Activated CD4-positive, CD25-positive, alpha-beta regulatory T cell treated with anti-CD3 and anti-CD28 coated beads, Interleukin-2, amount 50 U/mL, for 72 hours (primary cell): ENCODE results near the gene NOD1.
A peak's percentile ranks its signal among the peaks of the same experiment; 100 is the strongest.
"Not testable (repeated sequence)": the region's sequence is repeated elsewhere in the genome, so short reads cannot be mapped to it uniquely, and the experiment has no call there.

ENCODE experiments used
- DNase-seq: peaks from one replicate; pipeline ENCODE4 v3.0.0; 2021

NOD1 gene

DNA sequence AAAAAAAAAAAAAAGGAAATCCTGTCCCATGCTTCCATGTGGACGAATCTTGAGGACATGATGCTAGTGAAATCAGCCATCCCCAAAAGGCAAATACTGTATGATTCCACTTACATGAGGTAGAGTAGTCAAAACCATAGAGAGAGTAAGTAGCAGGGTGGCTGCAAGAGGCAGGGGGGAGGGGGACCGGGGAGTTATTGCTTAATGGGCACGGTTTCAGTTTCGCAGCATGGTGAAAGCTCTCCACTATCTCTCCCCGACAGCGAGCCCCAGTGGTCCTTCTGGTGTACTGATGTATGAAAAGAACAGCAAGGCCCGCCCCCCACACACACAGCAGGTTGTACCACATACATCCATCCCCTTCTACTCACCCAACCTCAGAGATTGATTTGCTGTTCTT, 32.8 kb downstream of the NOD1 start:
- peak; percentile 44 for DNase-seq

DNA sequence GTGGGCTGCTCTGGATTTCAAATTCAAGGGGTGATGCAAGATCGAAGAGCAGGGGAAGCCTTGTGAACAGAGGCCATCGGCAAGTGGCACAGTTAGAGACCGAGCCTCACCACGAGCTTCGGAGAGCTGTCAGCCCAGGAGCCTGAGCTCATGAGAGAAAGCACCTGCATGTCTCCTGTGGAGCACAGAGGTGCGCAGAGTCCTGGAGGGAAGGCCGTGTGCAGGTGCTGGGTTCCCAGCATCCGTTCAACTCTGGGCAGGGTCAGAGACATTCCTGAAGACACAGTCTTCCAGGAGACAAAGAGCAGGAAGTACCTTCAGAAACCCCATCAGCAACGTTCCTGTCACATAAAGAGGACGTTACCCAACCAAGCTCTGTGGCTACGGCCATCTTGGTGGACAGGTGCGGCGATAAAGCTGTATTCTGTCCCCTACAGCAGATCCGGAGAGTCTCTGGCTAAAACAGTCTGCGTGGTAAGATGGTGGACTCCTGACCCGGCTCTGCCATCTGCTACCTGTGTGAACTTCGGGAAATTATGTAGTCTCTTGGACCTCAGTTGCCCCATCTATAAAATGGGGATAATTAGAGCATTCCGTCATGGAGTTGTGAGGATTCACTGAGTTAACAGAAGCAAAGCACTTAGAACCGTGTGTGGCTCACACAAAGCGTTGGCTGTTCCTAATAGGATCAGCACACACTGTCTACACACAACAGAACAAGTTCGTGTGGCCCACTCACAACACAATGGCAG, 40.6 kb downstream of the NOD1 start:
- DNase-seq: no peak

DNA sequence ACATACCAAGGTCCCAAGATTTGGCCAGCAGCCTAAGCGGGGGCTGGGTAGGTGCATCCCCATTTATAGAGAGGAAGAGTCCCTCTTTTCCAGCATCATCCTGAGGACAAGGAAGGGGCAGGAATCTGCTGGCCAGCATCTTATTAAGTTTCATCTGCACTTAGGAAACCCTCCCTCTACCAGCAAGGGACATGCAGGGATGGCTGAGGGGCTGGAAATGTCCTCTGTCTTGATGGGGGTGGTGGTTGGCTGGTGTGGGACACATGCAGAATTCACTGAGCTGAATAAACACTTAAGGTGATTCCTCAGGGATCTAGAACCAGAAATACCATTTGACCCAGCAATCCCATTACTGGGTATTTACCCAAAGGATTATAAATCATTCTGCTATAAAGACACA, 42.1 kb downstream of the NOD1 start:
- DNase-seq: no peak

DNA sequence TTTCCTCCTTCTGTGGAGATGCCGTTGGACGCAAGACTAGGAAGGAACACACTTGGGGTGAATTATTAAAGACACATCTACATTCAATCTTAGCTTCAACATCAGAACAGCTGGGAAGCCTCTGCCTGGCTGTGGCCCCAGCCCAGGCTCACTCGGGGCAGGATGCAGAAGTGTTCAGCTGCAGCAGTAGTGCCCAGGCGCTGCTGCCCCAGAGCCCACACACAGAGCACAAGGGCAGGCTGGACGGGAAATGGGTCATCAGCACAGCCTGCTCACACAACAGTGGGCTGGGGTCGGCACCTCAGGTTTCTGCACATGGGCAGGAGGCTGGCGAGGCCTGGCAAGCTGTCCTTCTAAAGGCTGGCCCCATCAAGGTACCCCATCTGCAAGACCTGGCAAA, 42.5 kb downstream of the NOD1 start:
- DNase-seq: no peak

DNA sequence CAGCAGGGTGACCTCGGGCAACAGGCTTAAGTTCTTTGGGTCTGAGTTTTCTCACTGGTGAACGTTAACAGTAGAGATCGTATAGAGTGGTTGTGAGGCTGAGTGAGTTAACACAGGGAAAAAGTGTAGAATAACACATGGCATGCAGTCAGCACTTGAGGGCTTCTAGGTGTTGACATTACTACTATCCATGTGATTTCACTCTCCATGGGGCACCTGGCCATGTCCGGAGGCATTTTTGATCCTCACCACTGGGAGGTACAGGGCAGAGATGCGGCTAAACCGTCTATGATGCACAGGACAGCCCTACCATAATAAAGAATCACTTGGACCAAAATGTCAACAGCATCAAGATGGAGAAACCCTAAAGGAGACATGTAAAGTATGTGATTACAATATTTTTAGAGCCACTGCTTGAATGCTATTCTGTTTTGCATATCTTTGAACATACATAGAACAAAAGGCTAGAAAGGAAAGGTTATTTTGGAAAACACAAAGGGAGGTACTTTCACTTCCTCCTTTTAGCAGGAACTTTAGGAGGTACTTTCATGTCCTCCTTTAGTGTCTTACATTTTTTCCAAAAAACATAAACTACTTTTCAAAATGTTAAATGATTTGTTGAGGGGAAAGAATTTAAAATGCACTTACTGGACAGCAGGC, 44.3 kb downstream of the NOD1 start:
- no peak for DNase-seq

DNA sequence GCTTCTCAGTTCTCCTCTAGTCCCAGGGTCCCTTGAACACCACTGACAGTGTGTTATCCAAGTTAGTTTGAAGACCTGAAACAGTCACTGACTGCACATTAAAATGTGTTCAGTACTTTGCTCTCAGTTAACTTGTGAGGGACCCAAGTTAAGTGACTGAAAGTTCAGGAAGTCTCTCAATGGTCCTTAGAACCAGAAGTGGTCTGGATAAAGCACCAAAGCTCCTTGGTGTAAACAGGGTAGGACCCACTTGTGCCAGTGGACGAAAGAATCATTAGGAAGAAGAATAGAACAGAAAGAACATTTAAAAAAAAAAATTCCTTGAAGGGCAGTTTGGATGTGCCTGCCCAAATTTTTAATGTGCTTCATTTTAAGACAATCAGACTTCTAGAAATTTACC, 45.1 kb downstream of the NOD1 start:
- no peak for DNase-seq

DNA sequence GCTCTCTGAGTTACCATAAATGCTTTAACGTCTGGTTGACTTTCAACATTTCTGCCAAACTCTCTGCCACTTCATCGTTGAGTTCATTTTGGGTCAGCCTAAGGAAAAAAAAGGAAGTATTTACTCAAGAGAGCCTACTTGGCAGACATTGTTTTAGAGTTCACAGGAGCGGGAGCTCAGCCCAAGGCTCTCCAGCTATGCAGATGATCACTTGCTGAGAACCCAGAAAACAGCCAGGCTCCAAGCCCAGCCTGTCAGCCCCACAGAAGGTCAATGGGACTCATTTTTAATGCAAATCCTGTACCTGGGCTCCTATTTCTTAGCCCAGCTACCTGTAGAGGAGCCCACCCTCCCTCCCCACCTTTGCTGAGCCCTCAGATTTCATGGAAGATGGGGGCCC, 45.5 kb downstream of the NOD1 start:
- DNase-seq: no peak

DNA sequence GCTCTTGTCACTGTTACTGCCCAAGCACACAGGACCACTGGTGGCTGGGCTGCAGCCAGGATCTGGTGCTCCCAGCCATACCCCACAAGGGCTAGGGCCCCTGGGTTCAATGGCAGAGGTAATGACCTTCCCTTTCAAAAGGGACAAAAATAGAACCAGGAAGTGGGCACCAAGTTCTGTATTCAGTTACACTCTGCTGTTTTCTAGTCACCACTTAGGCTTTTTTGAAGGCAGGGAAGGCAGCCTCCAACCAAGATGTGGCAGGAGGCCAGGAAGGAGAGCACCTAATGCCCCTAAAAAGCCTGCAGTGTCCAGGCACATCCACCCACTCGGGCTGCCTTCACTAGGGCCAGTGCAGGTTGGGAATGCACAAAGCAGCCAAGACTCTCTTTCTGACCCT, 47.8 kb downstream of the NOD1 start:
- DNase-seq: no peak

DNA sequence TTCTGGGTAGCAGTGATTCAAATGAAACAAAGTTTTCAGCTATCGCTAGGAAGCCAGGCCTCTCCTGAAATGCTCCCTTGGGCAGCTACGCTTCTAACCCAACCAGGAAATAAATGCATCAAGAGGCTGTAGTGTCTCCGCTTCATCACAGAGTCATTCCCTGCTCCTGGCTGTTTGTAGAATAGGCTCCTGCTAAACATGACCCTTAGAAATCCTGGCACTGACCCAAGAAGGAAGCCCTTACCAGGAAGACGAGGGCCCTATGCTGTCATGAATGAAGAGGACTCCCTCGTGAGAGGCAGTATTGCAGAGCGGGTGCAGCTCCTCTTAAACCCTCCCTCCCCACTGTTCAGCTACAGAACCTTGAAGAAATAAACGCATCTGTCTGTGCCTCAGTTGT, 48.3 kb downstream of the NOD1 start:
- no peak for DNase-seq

DNA sequence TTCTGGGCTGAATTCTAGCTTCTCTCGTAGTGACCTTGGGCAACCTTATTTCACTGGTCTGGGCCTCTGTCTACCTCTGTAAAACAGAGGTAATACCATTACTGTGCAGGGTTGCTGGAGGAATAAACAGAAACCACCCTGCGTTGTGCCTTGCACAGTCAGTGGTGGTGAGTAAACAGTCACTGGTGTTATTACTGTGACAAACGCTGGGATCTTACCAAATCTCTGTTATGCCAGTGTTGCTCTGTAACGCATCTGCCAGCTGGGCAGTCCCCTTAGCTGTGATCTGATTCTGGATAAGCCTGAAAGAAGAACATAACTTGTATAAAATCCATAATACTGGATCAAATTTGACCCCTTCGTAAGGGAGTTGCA, 49.4 kb downstream of the NOD1 start:
- DNase-seq: no peak

DNA sequence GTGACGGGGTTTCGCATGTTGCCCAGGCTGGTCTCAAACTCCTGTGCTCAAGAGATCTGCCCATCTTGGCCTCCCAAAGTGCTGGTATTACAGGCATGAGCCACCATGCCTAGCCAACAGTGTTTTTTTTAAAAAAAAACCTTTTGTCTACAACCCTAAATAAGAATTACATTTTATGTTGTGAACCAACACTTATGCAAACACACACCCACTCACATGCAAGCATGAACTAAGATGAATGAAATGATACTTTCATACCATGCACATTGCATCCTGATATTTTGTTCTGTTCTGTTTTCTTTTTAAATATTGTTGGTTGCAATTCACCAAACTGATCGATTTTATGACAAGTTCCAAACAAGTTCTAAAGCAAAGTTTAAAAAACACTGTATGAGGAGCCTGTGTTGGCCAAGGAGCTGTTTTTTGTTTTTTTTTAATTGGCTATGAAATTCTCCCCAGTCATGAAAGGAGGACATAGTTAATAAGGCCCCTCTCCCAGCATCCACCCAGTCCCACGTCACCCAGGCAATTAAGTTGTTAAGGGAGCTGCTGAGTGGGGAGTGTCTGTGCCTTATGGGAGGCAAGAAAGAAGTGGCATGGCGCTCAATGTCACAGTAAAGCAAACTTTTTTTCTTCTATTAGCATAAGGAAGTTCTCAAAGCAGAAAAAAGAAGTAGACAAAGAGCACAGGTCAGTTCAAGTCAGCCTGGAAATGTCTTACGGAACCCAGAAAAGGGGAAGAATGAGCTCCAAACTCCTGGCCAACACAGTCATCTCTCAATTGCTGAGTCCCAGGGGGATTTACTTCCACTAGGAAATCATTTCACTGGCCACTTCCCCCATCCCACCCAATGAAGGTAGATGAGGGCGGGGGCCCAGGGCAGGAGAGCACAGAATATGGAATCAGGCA, 50.1 kb downstream of the NOD1 start:
- no peak for DNase-seq

DNA sequence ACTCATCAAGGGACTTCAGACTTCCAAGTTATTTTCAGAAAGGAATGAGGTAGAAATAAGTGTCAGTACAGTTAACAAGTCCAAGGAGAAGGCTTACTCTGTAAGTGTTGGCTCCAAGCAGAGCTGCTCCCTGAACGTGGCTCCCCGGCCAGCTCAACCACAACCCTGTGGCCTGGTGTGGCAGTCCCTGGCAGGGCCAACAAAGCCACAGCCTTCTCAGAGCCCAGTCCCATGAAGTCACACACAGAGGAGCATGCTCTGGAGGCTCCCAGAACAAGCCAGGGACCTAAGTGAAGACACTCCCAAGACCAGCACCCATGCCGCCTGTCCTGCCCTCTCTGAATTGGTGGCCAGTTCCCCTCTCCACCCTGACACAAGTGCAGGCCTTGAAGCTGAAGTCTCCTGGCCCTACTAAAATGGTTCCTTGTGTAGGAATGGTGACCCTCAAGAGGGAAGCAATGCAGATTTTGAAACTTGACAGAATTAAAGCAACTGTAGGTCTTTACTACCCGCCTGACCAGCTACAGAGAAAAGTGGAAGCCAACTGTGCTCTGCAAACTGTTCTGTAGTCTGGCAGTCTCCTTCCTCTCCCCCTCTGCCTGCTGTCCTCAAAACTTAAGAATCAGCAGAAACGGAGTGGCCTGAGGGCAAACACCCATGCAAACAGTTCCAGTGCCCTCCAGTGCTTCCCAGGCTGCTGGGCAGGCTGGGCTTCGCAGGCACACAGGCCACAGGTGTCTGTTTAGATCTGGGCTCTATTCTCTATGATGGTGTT, 51.1 kb downstream of the NOD1 start:
- DNase-seq: no peak

DNA sequence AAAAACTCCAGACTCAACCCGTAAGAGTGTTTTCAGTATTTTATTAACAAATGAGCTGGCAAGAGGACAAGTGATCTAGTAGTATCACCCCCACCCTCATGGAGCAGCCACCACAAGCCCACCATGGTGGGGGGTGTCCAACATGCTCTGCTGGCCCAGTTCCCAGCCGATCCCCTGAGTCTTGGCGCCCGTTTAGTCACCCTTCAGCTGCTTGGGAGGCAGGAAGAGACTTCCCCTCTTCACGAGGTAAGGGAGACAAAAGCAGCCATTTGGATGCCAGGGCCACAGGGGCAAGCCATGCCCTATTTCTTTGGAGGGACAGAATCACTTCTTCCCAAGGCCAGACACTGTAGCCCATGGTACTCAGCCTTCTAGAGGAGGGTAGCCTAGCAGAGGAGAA, 54.1 kb downstream of the NOD1 start:
- DNase-seq: no peak

DNA sequence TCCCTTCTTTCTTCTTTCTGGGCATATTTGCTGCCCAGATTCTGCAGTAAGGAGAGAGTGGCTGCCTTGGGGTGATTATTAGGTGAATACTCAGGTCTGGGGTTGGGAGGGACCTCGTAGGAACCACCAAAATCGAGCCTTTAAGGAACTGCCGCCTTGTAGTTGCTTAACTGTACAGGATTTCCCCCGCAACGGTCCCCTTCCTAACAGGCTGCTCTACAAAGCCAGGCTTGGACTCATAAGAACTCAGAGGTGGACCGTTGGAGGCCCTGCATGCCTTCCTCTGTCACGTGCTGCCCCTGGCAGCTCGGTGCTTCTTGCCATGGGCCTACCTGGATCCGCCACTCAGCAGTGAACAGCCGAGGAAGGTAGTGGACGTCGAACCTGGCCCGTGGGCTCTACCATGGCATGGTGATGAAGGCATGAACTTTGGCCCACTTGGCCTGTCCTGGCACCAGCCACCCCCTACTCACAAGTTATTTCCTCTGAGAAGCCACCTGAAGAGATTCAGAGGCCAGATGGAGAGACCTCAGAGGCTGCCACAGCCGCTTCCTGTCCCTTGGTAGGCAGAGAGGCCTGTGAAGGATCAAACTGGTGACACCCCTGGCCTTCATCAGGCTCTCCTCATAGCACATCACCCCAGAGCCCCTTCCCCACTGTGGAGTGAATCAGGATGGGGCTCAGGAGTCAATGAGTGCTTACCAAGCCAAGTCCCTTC, 54.6 kb downstream of the NOD1 start:
- no peak for DNase-seq

DNA sequence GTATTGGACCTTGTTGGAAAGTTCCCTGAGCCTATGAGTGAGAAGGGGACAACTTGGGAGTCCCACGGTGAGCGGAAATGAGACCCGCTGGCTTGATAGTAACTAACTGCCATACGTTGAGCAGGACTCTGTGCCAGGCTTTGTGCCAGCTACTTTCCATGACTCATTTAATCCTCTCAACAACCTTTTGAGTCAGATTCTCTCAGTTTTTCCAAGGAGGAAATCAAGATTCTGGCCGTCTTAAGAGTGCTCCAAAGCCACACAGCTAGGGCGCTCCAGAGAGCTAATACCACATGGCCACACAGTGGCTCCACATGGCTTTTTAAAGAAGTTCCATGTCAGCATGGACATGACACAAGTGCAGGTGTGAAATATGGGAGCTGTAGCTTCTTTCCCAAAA, 55.7 kb downstream of the NOD1 start:
- no peak for DNase-seq

DNA sequence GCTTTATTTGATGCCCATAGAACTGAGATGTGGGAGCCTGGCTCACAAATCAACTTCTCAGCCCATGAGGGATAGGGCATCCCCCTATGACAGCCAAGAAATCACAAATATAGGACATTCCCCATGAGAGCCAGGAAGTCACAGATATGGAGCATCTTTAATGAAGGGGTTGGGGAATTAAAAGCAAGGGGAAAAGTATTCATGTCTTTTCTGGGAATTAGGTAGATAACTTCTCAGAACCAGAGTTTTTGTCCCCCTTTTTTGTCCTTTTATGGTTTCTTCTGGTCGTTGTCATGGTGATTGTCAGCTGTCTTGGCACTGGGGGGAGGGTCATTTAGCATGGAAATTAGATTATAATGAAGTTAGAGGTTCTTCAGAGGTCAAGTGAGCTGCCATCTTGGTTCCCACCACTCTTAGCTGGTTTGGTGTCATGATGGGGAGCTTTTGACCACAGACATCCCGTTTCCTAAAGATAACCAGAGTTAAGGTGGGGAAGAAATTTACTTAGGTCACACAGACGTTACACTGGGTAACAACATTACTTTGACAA, 56.9 kb downstream of the NOD1 start:
- DNase-seq: no peak

DNA sequence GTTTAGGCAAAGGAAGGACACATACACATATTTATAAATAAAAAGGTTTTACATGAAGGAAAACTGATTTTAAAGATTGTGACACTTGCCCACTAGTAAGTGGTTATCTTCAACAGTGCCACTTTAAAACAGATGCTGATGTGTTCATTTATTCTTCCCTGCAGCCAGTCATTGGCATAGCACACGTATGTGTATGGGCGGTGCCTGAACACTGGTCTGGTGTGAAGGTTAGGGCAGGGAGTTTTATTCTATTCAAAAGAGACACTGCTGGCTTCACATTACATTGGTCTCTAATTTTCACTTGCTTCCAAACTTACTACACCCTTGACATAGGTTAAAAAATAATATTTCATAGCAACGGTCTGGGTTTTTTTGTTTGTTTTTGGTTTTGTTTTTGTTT, 57.9 kb downstream of the NOD1 start:
- no peak for DNase-seq

DNA sequence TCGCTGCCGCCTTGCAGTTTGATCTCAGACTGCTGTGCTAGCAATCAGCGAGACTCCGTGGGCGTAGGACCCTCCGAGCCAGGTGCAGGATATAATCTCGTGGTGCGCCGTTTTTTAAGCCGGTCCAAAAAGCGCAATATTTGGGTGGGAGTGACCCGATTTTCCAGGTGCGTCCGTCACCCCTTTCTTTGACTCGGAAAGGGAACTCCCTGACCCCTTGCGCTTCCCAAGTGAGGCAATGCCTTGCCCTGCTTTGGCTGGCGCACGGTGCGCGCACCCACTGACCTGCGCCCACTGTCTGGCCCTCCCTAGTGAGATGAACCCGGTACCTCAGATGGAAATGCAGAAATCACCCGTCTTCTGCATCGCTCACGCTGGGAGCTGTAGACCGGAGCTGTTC, 58.5 kb downstream of the NOD1 start:
- not testable (repeated sequence) for DNase-seq

DNA sequence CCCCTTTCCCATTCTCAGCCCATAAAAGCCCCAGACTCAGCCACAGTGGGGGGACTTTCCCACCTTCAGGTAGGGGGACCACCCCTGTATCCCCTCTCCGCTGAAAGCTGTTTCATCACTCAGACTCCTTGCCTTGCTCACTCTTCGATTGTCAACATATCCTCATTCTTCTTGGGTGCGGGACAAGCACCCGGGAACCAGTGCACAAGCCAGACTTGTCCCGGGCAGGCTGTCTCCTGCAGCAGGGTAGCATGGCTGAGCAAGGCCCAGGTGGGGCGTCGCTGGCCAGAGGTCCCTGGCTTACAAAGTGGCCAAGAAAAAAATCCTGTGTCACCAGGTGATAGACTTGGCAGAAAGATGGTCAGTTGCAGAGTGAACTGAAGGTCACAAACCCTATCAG, 64.7 kb downstream of the NOD1 start:
- no peak for DNase-seq

DNA sequence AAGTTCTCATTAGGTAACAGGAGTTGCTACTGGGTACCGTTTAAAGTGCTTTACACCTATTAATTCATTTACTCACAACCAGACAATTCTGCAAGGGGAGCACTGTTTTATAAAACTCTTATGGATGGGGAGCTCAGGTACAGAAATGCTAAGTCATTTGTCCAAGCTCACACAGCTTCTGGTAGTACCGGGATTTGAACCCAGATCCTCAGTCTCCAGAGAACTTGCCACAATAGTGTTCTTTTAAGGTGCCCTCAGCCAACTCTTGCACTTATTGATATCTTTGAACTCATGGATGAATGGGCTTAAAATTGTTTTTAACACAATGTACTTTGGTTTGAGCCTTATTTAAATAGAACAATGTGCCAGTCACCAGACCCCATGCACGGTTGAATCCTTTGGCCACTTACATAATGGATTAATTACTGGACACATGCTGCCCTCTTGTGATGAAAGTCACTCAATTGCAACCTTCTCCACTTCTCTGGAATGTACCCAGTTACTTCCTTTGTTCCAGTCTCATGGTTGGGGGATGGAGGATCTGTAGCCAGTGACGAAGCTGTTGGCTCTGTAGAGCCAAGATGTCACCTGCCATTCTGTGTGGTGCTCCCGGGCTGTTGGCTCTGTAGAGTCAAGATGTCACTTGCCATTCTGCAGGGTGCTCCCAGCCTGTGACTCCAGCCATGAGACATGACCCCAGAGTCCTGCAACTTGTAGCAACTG, 65.6 kb downstream of the NOD1 start:
- no peak for DNase-seq

DNA sequence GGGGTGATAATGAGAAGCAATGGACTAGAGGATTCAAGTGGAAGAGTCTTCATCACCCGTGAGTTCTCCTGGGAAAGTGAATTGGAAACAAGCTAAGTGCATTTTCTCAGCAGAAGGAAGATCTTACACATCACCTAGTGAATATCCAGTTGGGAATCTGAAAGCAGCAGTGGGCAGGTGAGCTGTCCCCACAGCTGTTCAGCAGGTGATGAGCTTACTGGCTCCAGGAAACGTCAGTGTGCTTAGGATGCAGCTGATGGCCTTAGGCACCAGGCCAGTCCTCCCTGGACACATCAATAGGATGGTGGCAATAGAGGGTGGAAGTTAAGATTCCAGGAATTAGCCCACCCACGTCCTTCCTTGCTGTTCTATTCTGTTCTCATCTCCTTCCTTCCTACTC, 66.7 kb downstream of the NOD1 start:
- DNase-seq: no peak
